Cardiac septum (tissue), 1 donor: Measurements from ENCODE around the gene ANKZF1. TPM values are rescaled to one million over a fixed set of nuclear protein-coding genes. Genes with fewer than 3 reads are reported as not detected.
"Not testable (repeated sequence)": the region's sequence is repeated elsewhere in the genome, so short reads cannot be mapped to it uniquely, and the experiment has no call there.

Source experiments
- DNase-seq: peaks from one replicate; pipeline ENCODE4 v3.0.0-alpha.2; 2020; ENCODE audit warnings: low spot score
- intact Hi-C: fragments of 100-400 bp; cut with DNase I; formaldehyde crosslinking; loops from one replicate; pipeline ENCODE4 v1.14.0; 2022
- total RNA-seq: library from RNA; stranded (reverse); fragmentation: NEBNext Ultra II Directional; extraction: Animal tissue kit (Norgen Biotek cat#: 25700); gene quantifications from one replicate; pipeline ENCODE4 v1.2.1, GENCODE V29; 2021
- donor health status: DM: no; HTN: no; CAD: no.

ANKZF1 gene
- total RNA-seq, 1 donor from 2014 or later = 22.4 TPM

DNA sequence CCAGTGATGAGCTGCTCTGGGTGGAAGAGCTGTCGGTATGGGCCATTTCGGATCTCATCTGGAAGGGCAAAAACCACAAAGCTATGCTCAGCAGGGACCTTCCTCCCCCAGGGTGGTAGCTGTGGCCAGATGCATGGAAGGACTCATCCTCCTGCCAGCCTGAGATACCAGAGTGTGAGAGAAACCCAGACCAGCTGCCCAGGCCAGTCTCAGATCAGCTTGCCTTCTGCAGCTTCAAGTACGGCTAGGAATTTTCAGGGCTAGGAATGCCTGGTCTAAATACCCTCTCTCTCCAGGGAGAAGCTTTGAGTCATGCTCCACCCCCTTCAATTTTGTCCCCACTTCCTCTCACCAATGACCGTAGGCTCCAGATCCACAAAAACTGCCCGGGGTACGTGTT is 22.1 kb downstream of the ANKZF1 start:
- no peak for DNase-seq
- intact Hi-C loops = loop anchor here (2.0 kb wide), 2 partner anchors 27 to 35 kb away; partner anchors contain the start of gene DNAJB2

DNA sequence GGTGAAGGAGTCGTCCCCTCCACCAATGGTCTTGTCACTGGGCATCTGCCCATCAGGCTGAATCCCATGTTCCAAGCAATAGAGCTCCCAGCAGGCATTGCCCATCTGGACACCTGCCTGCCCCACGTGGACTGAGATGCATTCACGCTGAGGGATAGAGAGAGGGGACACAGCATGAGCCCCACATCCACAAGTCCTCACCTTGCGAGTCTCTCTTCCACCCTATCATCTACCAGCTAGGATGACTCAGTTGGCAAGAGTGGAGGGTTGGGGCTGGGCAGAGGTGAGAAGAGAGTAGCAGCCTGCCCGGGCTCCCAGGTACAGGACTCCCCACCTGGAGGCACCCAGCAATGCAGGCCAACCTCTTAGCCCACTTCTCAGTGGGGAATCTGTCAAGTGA is 22.5 kb downstream of the ANKZF1 start:
- intact Hi-C loops = loop anchor here (2.0 kb wide), 2 partner anchors 27 to 35 kb away; partner anchors contain the start of gene DNAJB2
- no peak for DNase-seq

DNA sequence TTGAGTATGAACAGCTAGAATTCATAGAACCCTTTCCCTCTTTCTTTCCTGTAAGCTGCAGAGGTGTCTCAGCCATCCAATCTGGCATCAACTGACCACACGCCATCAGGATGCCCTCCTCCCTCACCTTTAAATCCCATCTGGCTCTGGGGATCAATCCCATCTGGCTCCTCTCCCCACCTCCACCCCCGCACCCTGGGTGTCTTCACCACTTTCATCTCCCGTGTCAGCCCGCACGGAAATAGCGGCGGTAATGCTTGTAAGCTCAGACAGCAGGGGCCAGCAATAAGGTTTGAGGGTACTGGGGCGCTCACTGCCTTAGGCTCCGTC is 22.9 kb downstream of the ANKZF1 start:
- intact Hi-C loops = loop anchor here (2.0 kb wide), 2 partner anchors 26 to 36 kb away; partner anchors contain the start of gene DNAJB2
- DNase-seq = no peak

DNA sequence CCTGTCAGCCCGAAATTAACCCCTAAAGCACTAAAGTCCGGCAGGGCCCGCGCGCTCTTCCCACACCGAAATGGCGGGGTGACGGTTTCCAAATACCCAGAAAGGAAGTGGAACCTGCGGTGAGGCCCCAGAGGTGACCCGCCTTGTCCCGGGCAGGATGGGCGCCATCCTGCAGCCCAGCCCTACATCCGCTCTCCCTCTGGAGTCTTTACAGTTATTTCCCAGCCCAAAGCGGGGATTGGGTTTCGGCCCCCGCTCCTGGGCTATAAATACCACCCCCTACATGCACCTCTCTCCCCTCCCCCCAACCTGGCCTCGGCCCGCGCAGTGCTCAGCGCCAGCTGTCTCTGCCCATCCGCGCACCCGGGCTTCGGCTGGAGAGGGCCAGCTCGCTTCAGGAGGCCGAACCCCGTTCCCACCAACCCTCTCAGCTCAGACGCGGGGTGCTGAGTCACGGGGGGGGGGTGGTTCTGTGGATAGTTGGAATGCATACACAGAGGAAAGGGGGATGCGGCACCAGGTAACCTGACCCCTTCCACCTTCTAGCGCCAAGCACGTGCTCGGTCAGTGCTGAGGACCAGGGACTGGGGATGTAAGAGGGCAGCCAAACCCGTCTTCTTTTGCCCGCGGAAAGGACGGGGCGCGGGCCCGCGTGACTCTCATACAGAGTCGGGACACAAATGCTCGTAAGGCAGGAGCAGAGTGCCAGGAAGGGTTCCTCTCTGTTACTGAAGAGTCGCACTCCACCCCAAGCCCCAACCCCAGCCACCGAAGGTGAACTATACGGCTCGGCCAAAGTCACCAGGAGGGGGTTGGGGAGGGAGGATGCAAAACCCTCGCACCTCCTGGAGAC is 23.5 kb downstream of the ANKZF1 start, which contains the start of gene TUBA4B:
Gene TUBA4B (plus strand): TSS at position 344 of the 853 bp plus-strand sequence. CDS start 165 bp downstream, at position 509.
- intact Hi-C loops = loop anchor here (2.0 kb wide), 2 partner anchors 26 to 36 kb away; partner anchors contain the start of gene DNAJB2
- DNase-seq = peak; percentile 82

DNA sequence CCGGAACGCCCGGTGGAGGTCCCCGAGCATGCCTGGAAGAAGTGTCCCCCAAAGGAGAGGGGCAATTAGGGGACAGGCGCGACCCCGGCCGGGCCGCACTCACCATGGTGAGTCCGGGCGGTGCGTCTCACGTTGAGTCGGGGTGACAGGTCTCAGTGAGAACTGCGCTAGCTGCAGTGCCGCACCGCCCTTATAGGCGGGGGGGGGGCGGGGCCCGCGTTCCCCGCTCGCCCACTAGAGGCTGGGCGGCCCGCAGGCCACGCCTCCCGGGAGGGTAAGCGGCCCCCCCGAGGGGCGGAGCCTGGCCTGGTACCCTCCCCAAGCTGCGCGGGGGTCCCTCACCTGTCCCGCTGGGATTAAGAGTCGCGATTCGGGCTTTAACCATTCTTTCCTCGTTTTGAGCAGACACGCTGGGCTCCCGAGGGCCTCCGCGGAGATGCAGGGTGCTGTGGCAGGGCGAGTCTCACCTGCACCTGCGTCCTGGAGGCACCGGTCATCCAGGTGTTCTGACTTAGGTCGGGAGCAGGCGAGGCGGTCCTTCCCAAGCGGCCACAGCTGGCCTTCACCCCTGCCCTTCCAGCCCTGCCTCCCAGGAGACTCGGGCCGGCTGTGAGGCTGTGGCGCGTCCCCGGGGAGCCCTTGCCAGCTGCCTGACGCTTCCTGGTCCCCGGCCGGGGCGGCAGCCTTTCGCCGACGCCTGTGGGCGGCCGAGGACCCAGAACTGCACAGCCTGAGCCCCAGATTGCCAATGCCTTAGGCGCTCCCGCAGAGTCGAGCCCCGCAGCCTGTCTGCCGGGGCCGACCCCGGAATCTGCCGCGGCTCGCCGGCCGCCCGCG is 24.4 kb downstream of the ANKZF1 start, which contains the start of gene TUBA4A:
Gene TUBA4A (minus strand): TSS at position 166 of the 837 bp plus-strand sequence. CDS start 60 bp downstream, at position 106.
- peak; percentile 95 for DNase-seq
- intact Hi-C loops = loop anchor here (2.0 kb wide), 2 partner anchors 25 to 37 kb away; partner anchors contain the start of gene DNAJB2

DNA sequence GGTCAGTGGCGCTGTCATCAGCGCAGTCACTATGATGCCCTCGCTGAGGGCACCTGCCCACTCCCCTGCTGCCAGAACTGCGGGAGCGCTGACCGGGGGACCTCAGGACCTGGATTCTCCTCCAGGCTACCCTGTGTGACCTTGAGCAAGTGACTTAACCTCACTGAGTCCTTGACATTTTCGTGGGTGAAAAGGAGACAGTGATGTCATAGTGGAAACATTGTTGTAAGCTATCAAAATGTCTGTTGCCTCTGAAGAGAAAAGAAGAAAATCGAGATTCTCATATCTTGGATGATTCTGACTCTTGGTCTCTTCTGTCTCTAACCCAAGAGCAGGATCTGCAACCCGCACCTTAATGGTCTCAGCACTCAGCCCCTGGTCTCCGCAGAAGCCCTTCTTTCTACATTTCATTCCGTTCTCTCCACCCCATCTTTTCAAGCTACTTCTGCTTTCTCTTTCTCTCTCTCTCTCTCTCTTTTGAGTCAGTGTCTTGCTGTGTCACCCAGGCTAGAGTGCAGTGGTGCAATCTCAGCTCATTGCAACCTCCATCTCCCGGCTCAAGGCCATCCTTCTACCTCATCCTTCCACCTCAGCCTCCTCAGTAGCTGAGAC is 25.1 kb downstream of the ANKZF1 start:
- intact Hi-C loops = no loop called here
- DNase-seq = no peak

DNA sequence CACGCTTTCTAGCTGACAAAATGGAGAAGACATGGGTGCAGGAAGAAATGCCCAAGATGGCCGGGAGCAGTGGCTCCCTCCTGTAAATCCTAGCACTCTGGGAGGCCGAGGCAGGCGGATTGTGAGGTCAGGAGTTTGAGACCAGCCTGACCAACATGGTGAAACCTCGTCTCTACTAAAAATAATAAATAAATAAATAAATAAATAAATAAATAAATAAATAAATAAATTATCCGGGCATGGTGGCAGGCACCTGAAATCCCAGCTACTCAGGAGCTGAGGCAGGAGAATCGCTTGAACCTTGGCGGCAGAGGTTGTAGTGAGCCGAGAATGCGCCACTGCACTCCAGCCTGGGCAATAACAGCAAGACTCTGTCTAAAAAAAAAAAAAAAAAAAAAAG is 29.3 kb downstream of the ANKZF1 start:
- DNase-seq, intact Hi-C loops: not testable (repeated sequence)

DNA sequence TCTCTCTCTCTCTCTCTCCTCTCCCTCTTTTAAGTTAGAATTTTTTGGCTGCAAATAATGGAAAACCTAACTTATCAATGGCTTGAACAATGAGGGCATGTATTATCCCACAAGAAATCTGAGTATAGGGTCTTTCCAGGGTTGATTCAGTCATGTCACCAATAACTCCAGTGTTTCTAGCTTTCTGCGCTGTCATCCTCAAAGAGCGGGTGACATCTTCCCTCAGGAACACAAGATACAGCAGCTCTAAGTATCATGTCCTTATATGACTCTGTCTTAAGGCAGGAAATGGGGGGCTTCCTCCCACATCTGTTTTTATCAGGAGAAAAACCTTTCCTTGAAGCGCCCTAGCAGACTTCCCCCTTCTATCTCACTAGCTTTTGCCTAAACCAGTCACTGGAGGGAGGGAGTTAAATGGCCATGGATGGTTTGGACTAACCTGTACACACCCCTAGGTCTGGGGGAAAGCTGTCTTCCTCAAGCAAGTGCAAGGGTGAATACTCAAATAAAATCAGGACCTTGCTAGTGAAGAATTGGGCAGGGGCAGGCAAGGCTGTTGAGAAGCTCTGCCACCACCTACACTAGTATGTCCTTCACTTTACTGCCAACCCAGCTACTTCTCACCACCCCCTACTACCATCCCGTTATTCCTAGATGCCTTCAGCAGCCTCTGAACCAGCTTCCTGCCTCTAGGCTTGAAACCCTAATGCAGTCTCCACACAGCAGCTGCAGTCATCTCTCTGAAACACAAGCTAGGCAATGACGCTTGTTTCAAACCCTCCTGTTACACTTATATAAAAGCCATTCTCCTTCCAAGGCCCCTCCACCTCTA is 31.6 kb downstream of the ANKZF1 start:
- intact Hi-C loops = no loop called here
- DNase-seq = no peak

DNA sequence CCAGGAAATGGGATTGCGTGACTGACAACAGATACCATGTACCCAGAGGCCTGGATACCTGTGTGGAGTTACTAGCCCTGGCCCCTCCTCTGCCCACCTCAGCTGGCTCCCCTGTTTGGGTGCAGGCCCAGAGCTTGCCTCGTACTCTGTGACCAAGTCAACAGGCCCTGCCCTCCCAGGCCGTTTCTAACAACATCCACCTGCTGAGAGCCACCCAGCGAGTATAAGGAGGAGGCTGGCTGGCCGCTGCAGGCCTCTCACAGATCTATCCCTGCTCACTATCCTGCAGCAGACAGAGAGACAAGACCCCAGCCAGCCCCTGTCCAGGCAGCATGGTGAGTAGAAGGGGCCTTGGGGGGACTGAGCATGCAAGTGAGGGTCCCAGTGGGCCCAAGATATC is 36.6 kb downstream of the ANKZF1 start:
- intact Hi-C loops = loop anchor here (5.0 kb wide), 1 partner anchor 41 kb away; the partner anchor contains the start of gene PTPRN
- no peak for DNase-seq

DNA sequence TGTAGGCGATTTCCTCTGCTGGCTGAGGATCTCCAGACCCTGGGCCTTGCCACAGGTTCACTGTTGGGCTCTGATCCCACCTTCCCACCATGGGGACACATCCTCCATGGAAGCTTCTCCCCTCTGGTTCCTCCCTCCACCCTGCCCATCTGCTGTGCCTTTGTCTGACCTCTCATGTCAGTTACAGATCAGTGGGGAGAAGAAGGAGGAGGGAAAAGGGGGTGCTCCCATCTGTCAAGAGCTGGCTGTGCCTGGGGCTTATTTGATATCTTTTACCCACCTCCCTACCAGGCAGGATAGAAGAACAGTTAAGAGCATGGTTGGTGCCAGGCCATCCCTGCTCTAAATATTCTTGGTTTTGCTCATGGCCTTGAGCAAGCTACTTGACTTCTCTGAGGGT is 37.3 kb downstream of the ANKZF1 start:
- intact Hi-C loops = loop anchor here (5.0 kb wide), 1 partner anchor 40 kb away; the partner anchor contains the start of gene PTPRN
- DNase-seq = no peak

DNA sequence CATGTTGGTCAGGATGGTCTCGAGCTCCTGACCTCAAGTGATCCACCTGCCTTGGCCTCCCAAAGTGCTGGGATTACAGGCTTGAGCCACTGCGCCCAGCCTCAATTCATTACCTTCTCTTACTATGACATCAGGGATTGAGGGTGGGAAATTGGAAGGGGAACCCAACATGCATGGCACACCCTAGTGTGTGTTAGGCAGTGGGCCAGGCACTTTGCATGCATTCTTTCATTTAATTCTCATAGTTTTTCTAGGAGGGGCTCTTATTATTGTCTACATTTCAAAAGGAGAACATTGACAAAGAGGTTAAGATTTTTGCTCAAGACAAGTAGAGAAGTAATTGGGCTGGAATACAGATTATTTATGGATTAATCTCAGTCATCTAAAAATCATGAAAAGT is 38.7 kb downstream of the ANKZF1 start:
- no peak for DNase-seq
- intact Hi-C loops = loop anchor here (5.0 kb wide), 1 partner anchor 39 kb away; the partner anchor contains the start of gene PTPRN

DNA sequence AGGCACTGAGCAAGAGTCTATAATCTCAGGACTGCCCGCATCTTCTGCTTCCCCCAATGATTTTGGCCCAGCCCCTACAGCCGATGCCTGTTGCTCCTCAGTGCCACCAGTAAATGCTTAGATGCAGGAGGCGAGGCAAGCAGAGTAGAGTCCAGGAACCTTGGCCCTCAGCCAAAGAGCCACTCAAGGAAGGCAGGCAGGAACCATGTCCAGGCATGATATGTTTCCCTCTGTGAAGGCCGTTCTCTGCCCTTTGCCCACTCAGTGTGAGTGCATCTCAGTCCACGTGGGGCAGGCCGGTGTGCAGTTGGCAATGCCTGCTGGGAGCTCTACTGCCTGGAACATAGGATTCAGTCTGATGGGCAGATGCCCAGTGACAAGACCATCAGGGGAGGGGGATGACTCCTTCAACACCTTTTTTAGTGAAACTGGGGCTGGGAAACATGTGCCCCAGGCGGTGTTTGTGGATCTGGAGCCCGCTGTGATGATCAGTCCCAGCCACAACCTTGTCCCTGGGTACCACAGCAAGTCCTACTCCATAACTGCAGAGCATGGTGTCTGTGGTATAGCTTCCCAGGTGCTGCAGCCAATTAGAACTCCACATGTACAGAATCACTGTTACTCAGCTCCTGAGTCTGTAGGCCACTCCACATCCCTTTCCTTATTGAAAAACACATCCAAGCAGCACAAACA is 39.9 kb downstream of the ANKZF1 start:
- DNase-seq = no peak
- intact Hi-C loops = loop anchor here (5.0 kb wide), 1 partner anchor 38 kb away; the partner anchor contains the start of gene PTPRN

DNA sequence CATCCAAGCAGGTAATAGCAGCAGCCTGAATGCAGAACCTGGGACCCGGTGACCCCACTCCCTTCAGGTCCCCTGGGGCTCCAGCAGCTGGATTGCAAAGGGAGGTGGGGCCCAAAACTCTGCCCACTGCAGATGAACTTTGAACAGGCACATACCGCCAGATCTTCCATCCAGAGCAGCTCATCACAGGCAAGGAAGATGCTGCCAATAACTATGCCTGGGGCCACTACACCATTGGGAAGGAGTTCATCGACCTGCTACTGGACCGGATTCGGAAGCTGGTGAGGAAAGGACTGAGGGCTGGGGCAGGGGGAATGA is 40.4 kb downstream of the ANKZF1 start:
- intact Hi-C loops = no loop called here

DNA sequence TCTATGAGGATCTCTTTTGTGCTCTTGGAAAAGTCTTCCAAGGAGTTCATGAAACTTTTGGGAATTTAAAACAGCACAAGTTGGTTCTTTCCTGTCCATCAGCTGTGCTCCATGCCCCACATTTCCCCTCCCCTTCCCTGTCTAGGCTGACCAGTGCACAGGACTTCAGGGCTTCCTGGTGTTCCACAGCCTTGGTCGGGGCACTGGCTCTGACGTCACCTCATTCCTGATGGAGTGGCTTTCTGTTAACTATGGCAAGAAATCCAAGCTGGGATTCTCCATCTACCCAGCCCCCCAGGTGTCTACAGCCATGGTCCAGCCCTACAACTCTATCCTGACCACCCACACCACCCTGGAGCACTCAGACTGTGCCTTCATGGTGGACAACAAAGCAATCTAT is 41.4 kb downstream of the ANKZF1 start:
- intact Hi-C loops = no loop called here
- DNase-seq = no peak

More for the DNA sequence above, 40.4 kb downstream of the ANKZF1 start:
- DNase-seq = no peak

DNA sequence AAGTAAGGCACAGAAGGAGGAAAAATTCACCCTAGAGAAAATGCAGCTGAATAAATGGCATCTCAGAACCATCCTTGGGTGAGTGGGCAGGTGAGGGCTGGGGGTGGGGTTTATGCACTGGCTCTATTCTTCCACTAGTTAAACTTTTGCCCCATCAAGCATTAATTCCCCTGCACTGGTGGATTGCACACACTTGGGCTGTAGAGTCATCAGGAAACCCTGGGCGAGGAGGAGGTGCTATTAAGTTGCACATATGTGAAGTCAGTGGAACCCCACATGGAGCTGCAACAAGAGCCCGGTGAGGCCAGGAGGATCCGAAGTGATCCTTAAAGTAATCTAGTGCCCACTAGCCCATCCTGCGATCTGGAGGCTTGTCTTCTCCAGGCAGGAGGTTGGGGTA is 42.8 kb downstream of the ANKZF1 start:
- DNase-seq = no peak
- intact Hi-C loops = no loop called here

DNA sequence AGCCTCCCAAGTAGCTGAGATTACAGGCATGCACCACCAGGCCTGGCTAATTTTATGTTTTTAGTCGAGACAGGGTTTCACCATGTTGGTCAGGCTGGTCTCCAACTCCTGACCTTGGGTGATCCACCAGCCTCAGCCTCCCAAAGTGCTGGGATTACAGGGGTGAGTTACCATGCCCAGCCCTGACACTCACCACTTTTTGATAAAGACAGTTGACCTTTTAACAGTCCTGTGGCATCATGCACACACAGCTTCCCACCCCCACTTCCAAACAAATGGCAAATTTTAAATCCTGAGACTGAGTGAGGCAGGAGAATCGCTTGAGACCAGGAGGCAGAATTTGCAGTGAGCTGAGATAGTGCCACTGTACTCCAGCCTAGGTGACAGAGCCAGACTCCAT is 43.4 kb downstream of the ANKZF1 start:
- no peak for DNase-seq
- intact Hi-C loops = no loop called here

DNA sequence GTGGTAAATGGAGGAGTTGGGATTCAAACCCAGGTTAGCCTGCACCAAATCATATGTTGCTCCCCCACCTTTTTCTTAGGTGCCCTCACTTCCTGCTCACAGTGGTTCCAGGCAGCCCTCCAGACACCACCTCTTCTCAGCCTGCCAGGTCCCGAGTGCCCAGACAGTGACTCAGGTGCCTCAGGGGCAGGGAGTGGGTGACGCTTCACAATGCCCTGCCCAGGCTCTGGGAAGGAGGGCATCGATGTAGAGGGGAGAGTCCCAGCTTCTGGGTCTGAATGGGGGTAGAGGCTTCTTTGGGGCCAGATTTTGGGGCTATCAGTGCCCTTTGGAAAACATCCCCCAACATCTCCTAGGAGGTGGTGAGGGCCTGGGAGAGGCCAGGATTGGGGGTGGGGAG is 44.3 kb downstream of the ANKZF1 start:
- intact Hi-C loops = no loop called here
- no peak for DNase-seq

DNA sequence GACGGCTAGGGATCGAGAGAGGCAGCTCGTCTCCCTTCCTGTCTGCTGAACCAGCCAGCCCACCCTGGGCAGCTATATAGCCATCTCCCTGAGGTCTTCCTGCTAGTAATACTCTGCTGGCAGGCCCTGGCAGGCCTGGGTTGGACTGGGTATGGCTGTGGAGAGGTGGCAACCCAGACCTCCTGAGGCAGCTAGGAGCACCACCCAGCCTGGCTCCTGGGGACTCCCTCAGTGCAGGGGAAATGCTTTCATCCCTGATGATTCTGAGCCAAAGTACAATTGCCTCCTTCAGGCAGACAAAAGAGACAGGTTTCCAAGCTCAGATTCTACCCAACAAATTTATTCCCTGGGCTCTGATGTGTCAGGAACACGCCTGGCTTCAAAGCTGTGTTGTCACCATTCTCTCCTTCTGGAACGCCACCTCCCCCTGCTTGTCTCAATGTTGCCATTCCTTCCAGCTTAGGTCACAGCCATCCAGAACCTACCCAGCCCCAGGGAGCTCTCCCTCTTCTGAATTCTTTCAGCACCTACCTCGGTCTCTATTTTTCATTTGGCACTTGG is 44.8 kb downstream of the ANKZF1 start:
- intact Hi-C loops = no loop called here
- DNase-seq = no peak
